GM18502 (cell line): Measurements from ENCODE around the gene PPFIA2.

Source experiments
- ATAC-seq: cut with Tn5 transposase; IDR thresholded peaks from one replicate; pipeline ENCODE4 v1.9.1; 2021; ENCODE audit warnings: mild to moderate bottlenecking; ENCODE audit not compliant: unreplicated experiment, poor library complexity

PPFIA2 gene

DNA sequence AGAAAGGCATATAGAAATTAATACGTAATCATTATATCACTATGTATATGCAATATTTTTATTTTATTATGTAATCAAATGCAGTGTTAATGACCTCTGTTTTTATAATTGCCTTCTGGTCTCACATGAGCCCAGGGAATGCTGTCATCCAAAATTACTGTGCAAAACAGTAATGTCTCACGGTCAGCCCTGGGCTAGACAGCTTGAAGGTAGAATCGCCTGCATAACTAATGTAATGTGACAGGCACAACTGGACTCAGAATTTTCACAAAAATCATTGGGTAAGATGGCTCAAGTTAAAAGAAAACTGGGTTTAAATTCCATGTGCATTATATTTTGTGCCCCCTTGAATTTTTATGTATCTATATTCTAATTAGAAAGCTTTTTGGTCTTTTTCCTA lies 293.3 kb downstream of the PPFIA2 start:
- no peak for ATAC-seq

DNA sequence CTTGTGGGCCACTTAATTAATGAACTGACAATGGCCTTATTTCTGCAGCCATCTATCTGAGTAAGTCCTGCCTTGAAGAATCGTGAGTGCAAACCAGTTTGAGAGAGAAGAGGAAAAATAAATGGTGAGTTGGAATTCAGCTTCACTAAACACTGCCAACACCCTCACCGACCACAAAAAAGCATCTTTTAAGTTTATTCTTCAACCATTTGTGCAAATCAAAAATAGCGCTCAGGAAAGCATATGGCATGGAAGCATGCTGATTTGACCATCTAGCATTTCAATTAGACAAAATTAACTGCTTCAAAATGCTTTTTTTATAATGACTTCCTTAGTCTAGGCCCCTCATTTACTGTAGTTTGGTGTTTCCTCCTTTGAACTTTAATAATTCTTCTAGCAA lies 294.0 kb downstream of the PPFIA2 start:
- ATAC-seq: no peak

DNA sequence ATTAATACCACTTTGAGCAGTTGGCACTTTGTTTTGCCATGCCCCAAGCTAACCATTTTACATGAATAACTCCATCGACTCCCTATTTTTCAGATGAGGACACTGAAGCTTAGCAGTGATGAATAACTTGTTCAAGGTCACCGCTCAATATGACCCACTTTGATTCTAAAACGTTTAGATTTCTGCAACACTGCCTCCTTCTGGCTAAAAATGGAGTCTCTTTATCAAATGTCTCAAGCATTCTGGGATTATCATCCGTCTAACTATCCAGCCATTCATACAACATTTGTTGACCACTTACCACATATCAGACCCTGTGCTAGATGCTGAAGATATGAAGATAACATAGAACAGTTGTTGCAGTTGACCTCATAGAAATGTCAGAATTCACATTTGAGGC lies 298.0 kb downstream of the PPFIA2 start:
- no peak for ATAC-seq

DNA sequence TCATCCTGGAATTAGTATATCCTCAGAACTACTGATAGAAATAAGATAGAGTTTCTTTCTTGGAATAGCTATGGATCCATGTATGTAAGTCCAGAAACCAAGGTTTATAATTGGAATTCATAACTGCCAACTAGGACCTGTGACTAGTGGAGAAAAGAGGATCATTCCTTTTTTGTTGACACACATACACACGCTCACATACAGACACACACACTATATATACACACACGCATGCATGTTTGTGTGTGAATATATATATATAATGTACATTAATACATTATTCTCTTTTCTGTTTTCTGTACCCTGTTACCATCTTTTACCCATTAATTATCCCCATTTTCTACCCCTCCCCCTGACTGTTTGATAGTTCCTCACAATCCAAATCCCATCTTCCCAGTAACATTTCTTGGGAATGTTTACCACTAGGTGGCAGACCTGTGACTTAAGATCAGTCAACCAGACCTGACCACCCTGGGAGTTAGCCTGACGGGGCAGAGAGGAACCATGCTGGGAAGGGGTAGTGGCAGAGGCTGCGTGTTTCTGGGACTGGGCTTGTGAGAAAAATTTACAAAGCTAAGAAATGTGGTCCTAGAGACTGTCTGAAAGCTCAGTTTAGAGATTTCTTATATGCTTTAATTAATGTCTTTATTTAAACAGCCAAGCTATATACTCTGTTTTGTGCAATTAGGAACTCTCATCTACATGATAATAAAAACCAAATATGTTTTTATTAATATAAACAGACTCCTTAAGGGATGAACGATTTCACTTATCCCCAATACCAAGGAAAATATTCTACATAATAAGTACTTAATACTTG lies 308.0 kb downstream of the PPFIA2 start:
- peak; percentile 72 for ATAC-seq

DNA sequence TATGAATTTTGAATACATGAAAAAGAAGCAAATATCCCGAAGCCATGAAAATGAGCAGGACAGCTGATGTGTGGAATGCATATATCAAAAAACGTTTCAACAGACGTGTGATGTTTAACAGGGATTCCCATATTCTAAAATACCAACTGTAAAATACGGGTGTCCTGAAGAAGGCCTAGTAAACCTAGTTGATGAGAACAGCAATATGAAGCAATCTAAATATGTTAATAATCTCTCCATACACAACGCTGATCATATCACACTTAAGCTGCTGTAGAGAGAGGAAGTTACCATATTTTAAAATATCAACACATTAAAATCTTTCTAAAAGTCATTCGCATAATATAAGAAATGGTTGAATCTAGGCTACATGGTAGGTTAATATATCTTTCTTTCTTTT lies 317.5 kb downstream of the PPFIA2 start:
- no peak for ATAC-seq

DNA sequence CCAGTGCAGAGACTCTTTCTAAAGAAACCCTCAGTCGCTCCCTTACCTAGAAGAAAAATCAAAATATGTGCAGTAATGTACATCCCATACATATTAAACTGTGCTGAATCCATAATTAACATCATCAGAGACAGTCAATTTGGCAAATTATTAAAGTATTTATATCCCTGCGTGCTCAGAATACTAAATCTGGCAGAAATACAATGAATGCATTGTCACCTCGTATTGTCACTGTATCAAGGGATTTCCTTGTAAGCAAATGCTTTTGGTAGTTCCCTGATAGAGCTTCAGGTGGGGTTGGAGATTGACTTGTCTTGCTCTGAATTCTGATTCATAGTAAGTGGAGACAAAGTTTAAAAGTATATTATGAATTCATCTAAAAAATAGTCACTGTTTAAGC lies 319.1 kb downstream of the PPFIA2 start:
- ATAC-seq: no peak

DNA sequence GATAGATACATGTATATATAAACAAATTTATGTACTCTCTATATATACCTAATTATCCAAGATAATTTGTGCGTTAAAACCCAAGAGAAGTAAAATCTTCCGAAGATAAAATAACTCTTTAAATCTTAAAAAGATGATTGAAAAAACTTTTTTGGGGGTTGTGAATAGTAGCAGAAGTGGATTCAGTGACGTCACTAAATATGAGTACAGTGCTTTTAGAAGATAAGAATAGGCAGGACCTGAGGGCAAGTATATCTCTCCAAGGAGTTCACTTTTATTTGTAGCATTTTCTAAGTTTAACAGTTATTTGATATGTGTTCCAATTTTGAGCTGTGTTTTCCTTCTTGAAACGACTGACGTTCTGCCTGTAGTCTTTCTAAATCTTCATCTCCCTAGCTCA lies 319.8 kb downstream of the PPFIA2 start:
- no peak for ATAC-seq

DNA sequence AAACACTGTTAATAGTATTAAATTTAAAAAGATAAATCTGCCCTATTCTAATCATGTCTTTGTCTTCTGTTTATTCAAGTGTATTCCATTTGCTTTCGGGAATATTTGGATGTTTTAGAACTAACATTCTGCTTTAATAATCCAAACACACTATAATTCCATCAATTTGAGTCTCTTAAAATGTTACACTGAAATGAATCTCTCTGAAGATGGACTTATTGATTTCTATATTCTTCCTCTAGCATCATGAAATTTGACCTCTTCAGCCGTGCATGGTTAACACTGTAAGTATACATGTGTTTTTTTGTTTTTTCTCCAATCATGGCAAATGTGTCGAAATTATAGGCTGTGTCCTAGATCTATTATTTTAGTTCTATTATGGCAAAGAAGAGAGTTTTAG lies 342.1 kb downstream of the PPFIA2 start:
- ATAC-seq: no peak

DNA sequence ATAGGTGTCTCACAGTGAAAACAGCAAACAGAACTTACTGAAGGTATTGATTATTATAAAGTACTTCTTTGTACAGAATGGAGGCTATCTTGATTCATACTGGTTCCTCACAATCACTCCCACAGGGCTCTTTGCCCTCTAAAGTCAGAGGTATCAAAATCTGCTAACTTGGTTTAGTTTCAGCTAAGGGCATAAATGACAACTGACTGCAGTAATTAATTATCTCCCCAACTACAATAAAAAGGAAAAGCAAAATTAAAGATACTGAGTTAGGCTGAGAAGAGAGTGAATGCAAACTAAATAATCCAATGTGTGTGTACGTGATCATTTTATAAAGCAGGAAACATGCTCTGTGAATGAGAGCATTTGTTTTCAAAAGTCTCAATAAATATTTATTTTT lies 342.6 kb downstream of the PPFIA2 start:
- ATAC-seq: no peak

DNA sequence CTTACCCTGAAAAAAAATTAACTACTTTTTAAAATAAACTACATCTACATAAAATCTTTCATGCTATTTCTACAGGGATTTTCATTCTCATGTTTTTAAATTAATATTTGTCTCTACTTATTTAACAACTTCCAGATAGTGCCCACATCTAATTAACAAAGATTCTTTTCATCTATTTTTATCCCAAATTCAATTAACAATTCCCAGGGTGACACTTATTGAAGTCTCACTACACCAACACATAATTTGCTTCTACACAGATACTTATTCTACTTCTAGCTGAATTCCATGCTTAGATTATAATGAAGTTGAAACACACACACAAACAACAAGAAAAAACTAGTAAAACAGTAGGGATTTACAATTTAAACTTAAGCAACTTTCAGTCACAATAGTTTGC lies 344.7 kb downstream of the PPFIA2 start:
- ATAC-seq: no peak

DNA sequence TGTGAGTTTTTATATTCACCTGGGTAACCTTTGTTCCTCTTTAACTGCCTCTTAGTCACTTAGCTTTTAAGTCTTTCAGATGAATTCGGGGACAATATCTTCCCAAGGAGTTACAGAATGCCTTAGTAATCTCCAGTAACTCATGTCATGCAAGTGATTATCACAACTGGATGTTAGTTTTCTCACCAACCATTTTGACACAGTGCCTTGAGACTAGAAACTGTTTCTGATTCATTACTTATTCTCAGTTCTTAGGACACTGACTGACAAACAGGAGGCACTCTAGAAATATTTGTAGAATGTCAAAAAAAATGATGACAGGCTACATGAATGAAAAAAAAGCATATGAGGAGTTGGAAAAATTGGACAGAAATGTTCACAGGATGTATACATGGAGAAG lies 346.2 kb downstream of the PPFIA2 start:
- no peak for ATAC-seq

DNA sequence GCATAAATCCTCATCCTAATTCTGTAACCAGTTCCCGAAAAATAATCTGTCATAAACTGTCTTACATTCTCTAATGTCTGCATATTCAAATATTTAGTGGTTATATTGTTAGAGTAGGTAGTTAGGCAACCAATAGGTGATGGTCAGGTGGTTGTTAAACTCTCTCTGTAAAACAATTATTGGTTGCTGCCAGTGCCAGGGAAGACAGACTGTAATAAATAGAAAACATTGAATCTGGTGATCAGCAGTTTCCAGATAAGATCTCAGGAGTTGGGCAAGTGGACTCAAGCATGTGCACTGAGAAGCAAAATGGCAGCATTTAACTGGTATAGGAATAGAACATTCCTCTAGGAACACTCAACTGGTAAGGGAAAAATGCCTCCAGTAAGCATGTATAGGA lies 355.8 kb downstream of the PPFIA2 start:
- no peak for ATAC-seq

DNA sequence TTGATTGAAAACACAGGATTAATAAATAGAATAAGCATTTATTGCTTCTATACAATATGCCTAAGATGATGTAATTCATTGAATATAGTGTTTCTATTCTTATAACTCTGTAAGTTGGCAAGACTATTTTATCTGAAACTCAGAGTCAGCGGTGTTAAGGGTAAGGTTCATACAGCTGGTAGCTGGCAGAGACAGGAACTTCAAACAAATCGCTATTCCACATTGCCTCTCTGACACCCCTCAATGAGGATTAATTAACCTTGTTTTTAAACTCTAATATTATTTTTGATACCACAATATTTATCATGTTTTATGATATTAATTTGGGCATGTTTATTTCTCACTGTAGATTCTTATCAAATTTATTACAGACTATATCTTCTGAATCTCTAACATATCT lies 357.9 kb downstream of the PPFIA2 start:
- no peak for ATAC-seq

DNA sequence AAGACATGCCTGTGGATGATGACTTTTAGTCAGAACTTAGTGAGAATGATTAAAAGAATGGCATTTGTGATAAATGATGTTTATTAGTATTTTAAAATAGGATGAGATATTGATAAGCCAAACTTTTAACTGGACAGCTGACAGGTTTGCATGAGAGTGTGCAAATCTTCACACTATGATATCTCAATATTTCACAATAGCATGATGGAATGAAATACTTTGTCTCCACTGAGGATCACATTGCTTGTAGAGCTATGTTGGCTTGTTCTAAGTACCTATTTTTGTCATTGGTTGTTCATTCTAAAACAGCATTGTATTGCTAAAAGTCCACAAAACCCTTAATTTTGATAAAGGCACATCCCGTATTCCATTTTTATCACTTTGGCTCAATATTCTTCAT lies 359.1 kb downstream of the PPFIA2 start:
- ATAC-seq: no peak

DNA sequence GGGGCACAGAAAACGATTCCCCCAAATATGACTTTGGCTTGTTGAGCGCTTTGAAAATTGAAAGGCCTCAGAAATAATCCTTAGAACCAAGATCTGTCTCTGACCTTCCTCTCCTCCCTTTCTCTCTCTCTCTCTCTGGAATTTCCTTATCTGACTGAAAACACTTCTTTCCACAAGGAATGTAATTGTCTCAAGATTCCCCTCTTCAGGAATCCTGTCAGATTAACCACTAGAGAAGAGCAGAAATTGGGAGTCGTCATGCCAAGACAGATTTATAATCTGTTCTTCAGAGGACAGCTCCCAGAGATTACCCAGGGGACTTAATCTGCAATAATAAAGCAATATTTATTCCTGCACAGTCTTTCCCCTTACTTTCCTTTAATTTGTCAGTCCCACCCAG lies 363.7 kb downstream of the PPFIA2 start:
- no peak for ATAC-seq

DNA sequence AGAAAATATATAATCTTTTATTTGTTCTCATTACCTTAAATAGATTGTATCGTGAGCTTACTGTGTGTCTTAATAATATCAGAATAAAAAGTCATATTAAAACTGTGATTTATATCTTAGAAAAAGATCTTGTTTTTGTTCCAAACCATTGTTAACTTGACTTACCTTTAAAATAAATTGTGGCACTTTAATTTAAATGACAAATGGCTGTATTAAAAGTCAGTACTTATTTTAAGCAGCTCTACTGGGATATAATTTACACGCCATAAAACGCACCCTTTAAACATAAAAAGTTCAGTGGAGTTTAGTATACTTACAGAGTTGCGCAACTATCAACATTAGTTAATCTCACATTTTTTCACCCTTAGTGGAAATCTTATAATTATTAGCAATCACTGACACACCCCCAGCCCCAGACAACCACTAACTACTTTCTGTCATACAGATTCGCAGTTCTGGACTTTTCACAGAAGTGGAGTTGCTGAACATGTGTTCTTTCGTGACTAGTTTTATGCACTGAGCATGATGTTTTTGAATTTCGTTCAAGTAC lies 369.5 kb downstream of the PPFIA2 start:
- ATAC-seq: no peak

DNA sequence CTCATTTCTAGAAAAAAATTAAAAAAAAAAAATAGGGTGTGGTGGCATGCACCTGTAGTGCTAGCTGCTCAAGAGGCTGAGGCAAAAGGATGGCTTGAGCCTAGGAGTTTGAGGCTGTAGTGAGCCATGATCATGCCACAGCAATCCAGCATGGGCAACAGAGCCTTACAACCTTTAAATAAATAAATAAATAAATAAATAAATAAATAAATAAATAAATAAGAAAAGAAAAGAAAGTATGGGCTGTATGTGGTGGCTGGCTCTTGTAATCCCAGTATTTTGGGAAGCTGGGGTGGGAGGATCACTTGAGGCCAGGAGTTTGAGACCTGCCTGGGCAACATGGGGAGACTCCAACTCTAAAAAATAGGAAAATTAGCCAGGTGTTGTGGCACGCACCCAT lies 373.0 kb downstream of the PPFIA2 start:
- ATAC-seq: no peak

DNA sequence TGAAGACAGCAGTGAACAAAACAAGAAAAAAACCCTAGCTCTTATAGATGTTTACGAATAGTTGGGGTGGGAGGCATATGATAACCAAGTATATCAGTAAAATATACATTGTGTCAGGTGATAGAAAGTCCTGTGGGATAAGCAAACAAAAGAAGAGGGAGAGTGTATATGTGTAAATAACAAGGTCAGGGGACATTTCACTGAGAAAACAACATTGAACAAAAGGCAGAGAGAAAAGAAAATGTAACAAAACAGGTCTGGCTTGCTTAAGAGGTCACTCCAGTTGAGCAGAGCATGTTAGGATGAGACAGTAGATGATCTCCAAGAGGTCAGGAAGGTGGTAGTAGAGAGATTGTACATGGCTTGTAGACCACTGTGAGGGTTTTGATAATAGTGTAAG lies 377.2 kb downstream of the PPFIA2 start:
- ATAC-seq: no peak

DNA sequence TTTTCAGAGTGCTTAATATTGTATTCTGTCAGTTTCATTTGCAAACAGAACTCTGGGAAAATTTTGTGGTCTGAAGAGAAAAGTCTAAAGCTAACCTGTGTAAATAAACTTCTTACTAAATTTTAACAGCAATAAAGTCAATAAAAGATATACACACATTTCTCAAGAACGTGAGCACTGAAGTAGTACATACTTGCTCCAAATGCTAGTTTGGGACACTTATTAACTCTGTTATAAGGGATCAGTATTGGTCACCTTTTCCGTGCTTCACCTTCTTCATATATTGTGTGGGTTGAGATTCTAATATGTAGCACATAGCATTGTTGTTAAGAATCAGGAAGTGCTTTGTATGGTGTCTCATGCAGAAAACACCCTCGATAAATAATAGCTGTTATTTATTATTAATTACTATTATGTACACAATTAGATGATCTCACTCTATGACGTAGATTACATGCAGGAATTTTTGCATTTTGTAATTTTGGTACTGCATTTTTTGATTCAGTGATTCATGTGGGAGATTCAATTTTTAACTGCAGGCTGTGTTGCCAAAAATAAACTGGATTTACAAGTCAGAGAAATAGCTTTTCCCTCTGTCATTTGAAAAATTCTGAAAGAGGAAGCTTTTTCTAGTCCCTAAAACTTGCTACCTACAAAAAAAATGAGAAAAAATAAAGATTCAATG lies 380.4 kb downstream of the PPFIA2 start:
- no peak for ATAC-seq

DNA sequence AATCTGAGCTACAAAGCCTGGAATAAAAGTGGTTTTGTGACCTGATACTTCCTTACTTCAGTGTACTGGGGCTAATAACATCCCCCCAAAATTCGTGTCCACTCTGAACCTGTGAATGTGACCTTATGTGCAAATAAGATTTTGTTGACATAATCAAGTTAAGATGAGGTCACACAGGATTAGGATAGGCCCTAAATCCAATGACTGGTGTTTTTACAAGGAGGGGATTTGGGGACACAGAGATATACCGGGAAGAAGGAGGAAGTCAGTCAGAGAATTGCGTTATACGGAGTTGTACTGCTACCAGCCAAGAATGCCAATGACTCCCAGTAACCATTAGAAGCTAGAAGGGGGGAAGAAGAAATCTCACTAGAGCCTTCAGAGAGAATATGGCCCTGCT lies 381.4 kb downstream of the PPFIA2 start:
- ATAC-seq: no peak

DNA sequence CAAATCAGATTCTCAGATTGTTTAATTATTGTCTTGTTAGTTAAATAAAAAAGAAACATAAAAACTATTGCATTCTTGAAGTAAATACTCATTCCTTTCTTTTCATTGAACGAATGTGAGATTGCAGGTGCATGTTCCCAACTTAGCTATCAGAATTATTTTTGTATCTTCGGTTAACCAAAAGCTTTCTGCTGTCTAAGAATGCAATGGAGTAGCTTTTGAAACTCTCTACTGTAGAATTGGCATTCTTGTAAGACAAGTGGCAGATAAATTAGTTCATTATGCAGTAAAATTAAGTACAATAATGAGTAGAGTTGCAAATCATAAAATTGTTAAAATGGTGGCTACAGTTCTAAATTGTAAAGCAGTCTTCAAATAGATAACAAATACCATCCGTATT lies 383.2 kb downstream of the PPFIA2 start:
- ATAC-seq: no peak

DNA sequence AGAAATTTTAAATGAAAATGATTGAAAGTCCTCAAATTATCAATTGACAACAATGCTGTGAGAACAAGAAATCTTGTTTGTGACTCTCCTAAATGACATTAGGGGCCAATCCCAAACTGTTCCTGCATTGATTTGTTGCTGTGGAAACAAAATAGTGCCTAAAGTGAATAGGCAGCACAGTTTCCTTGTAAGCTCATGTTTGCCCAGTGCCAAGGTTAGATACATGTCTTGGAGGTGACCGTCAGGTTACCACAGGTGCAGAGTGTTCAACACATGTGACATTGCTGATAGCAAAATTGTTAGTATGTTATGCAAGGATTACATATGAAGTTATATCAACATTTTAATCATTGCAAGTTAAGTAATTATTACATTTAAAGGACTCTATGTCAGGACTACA lies 388.7 kb downstream of the PPFIA2 start:
- ATAC-seq: no peak
